Right cardiac atrium (tissue), 5 donors: ENCODE data around the gene PIP4P1. TPM values are rescaled to one million over a fixed set of nuclear protein-coding genes. Genes with fewer than 3 reads are reported as not detected.

Source experiments
- polyA plus RNA-seq: library from polyadenylated mRNA; stranded (reverse); fragments of 200-250 nt; gene quantifications from one replicate; pipeline ENCODE4 v1.2.3, GENCODE V29; 2013
- total RNA-seq, 4 donors: library from RNA; stranded (reverse); fragmentation: NEBNext Ultra II Directional; extraction: Animal tissue kit (Norgen Biotek cat#: 25700); gene quantifications; one replicate each; pipeline ENCODE4 v1.2.1, GENCODE V29; 2021
- donor health status: healthy with polysubstance abuse.
- donor health status: DM: no; HTN: yes; CAD: no.
- donor health status: DM: no; HTN: no; CAD: no.
- donor health status: DM: no; HTN: yes; CAD: no; lungs with severe emphysema.
- donor health status: DM: yes; HTN: yes; CAD: no.

The PIP4P1 gene
- total and polyA plus RNA-seq, 5 donors, result 16.2 to 23.7 (median 23.2) TPM

Other genes with a start within 250 kb of the PIP4P1 start
- gene OR11H6, start 237.7 kb downstream of the PIP4P1 start, total RNA-seq, result not detected
- not detected for gene OR11H6, start 237.7 kb downstream of the PIP4P1 start, polyA plus RNA-seq
- not detected for gene OR11H7, start 232.5 kb downstream of the PIP4P1 start, total RNA-seq
- gene OR11H7, start 232.5 kb downstream of the PIP4P1 start, polyA plus RNA-seq, result not detected
- gene OR11H4, start 222.1 kb downstream of the PIP4P1 start, total RNA-seq, result not detected
- gene OR11H4, start 222.1 kb downstream of the PIP4P1 start, polyA plus RNA-seq, result not detected
- gene TTC5, start 155.5 kb downstream of the PIP4P1 start, total RNA-seq, result 10 to 100 TPM in 2 of 4 donors, 1 to 10 TPM in 2; 8.3 to 12.0 (median 9.5) TPM
- 4.5 TPM for gene TTC5, start 155.5 kb downstream of the PIP4P1 start, polyA plus RNA-seq
- gene CCNB1IP1, start 128.2 kb downstream of the PIP4P1 start, total RNA-seq, result 10 to 100 TPM; 41.0 to 58.2 (median 49.5) TPM
- 72.1 TPM for gene CCNB1IP1, start 128.2 kb downstream of the PIP4P1 start, polyA plus RNA-seq
- gene PARP2, start 117.8 kb downstream of the PIP4P1 start, total RNA-seq, result 10 to 100 TPM; 11.9 to 17.9 (median 16.3) TPM
- gene PARP2, start 117.8 kb downstream of the PIP4P1 start, polyA plus RNA-seq, result 14.3 TPM
- 10 to 100 TPM in 3 of 4 donors, 1 to 10 TPM in 1; 7.4 to 14.1 (median 13.1) TPM for gene TEP1, start 47.9 kb downstream of the PIP4P1 start, total RNA-seq
- 7.9 TPM for gene TEP1, start 47.9 kb downstream of the PIP4P1 start, polyA plus RNA-seq
- 1 to 10 TPM in 2 of 4 donors, under 1 TPM in 2; 0.33 to 1.7 (median 0.92) TPM for gene KLHL33, start 25.3 kb downstream of the PIP4P1 start, total RNA-seq
- gene KLHL33, start 25.3 kb downstream of the PIP4P1 start, polyA plus RNA-seq, result 0.68 TPM
- gene OSGEP, start 6.6 kb downstream of the PIP4P1 start, total RNA-seq, result 10 to 100 TPM; 17.6 to 21.9 (median 19.5) TPM
- 18.1 TPM for gene OSGEP, start 6.6 kb downstream of the PIP4P1 start, polyA plus RNA-seq
- 10 to 100 TPM; 71.5 to 95.2 (median 90.3) TPM for gene APEX1, start 6.2 kb downstream of the PIP4P1 start, total RNA-seq
- gene APEX1, start 6.2 kb downstream of the PIP4P1 start, polyA plus RNA-seq, result 75.8 TPM
- 10 to 100 TPM in 1 of 4 donors, 1 to 10 TPM in 3; 6.2 to 17.2 (median 7.2) TPM for gene PNP, start 8.0 kb upstream of the PIP4P1 start, total RNA-seq
- 8.6 TPM for gene PNP, start 8.0 kb upstream of the PIP4P1 start, polyA plus RNA-seq
- under 1 TPM in 3 of 4 donors, not detected in 1; 0.21 to 0.31 (median 0.26) TPM for gene RNASE10, start 44.1 kb upstream of the PIP4P1 start, total RNA-seq
- not detected for gene RNASE10, start 44.1 kb upstream of the PIP4P1 start, polyA plus RNA-seq
- not detected for gene RNASE9, start 99.6 kb upstream of the PIP4P1 start, total RNA-seq
- not detected for gene RNASE9, start 99.6 kb upstream of the PIP4P1 start, polyA plus RNA-seq
- gene RNASE11, start 126.6 kb upstream of the PIP4P1 start, total RNA-seq, result not detected
- not detected for gene RNASE11, start 126.6 kb upstream of the PIP4P1 start, polyA plus RNA-seq
- not detected for gene RNASE12, start 129.9 kb upstream of the PIP4P1 start, total RNA-seq
- gene RNASE12, start 129.9 kb upstream of the PIP4P1 start, polyA plus RNA-seq, result not detected
- not detected for gene OR6S1, start 180.3 kb upstream of the PIP4P1 start, total RNA-seq
- gene OR6S1, start 180.3 kb upstream of the PIP4P1 start, polyA plus RNA-seq, result not detected
- gene RNASE4, start 223.1 kb upstream of the PIP4P1 start, total RNA-seq, result 10 to 100 TPM; 18.0 to 20.0 (median 19.0) TPM
- 31.3 TPM for gene RNASE4, start 223.1 kb upstream of the PIP4P1 start, polyA plus RNA-seq
- gene ANG, start 227.3 kb upstream of the PIP4P1 start, total RNA-seq, result 1 to 10 TPM; 6.1 to 7.9 (median 7.1) TPM
- 11.0 TPM for gene ANG, start 227.3 kb upstream of the PIP4P1 start, polyA plus RNA-seq